OCI-LY7 (cell line): ENCODE measurements around the gene TNFRSF8. TPM values are rescaled to one million over a fixed set of nuclear protein-coding genes. Genes with fewer than 3 reads are reported as not detected.

ENCODE experiments used
- BruUV-seq: library from RNA; stranded (reverse); fragments of 400-500 nt; replicated peaks from 2 replicates; lab custom pipeline; 2021; lab: Mats Ljungman, UMichigan
- CTCF ChIA-PET: fragments of 300-600 bp; sonication (Branson Sonifier 250); formaldehyde crosslinking; loops from one replicate; lab custom pipeline; 2022; ENCODE audit warnings: antibody characterized with exemption; ENCODE audit not compliant: unreplicated experiment; lab: Charles Lee
- POLR2A ChIA-PET: fragments of 300-600 bp; sonication (Branson Sonifier 250); formaldehyde crosslinking; loops from one replicate; lab custom pipeline; 2022; ENCODE audit warnings: antibody characterized with exemption; lab: Charles Lee
- DNase-seq: peaks from one replicate; pipeline ENCODE4 v3.0.0-alpha.2; 2015; ENCODE audit warnings: low spot score
- H2AFZ ChIP-seq: fragments of 200-600 bp; sonication (generic), shearing (Covaris generic); 2 replicates; pipeline ENCODE4 v1.6.1; 2014; ENCODE audit warnings: mild to moderate bottlenecking, antibody characterized with exemption, low read length, moderate library complexity
- H3K27ac ChIP-seq: fragments of 200-600 bp; sonication (generic); 2 replicates; pipeline ENCODE4 v1.5.1; 2014; ENCODE audit warnings: mixed run types, low read depth, mild to moderate bottlenecking, moderate library complexity, low read length, inconsistent platforms; ENCODE audit not compliant: poor library complexity, severe bottlenecking
- H3K36me3 ChIP-seq: fragments of 200-600 bp; sonication (generic); 2 replicates; pipeline ENCODE4 v1.6.1; 2014; ENCODE audit warnings: mild to moderate bottlenecking, antibody characterized with exemption, low read length, moderate library complexity, mixed read lengths; ENCODE audit not compliant: insufficient read depth
- H3K4me1 ChIP-seq: fragments of 200-600 bp; sonication (generic); 2 replicates; pipeline ENCODE4 v1.5.1; 2014; ENCODE audit warnings: mild to moderate bottlenecking, low read length; ENCODE audit not compliant: insufficient read depth, poor library complexity, severe bottlenecking
- H3K4me2 ChIP-seq: fragments of 200-600 bp; sonication (generic); 2 replicates; pipeline ENCODE4 v1.6.1; 2014; ENCODE audit warnings: mild to moderate bottlenecking, low read length
- H3K4me3 ChIP-seq: fragments of 200-600 bp; sonication (generic); 2 replicates; pipeline ENCODE4 v1.5.1; 2014; ENCODE audit warnings: mild to moderate bottlenecking, low read depth, low read length; ENCODE audit not compliant: poor library complexity, severe bottlenecking
- H3K79me2 ChIP-seq: fragments of 200-600 bp; sonication (generic); 2 replicates; pipeline ENCODE4 v1.6.1; 2016; ENCODE audit warnings: low read depth, mild to moderate bottlenecking, low read length, moderate library complexity, mixed read lengths; ENCODE audit not compliant: insufficient read depth
- H3K9me2 ChIP-seq: fragments of 200-600 bp; sonication (generic); 2 replicates; pipeline ENCODE4 v1.6.1; 2016; ENCODE audit warnings: mild to moderate bottlenecking, low read length, mixed read lengths; ENCODE audit not compliant: insufficient read depth
- H3K9me3 ChIP-seq: fragments of 200-600 bp; sonication (generic); 2 replicates; pipeline ENCODE4 v1.6.1; 2014; ENCODE audit warnings: mild to moderate bottlenecking, mixed run types, low read length, mixed read lengths
- H4K20me1 ChIP-seq: fragments of 200-600 bp; sonication (generic); 2 replicates; pipeline ENCODE4 v1.6.1; 2014; ENCODE audit warnings: mild to moderate bottlenecking, antibody characterized with exemption, low read length, moderate library complexity, mixed read lengths; ENCODE audit not compliant: insufficient read depth
- CTCF ChIP-seq: fragments of 200-600 bp; sonication (generic); conservative IDR thresholded peaks from 2 replicates; pipeline ENCODE4 v1.5.1; 2014; ENCODE audit warnings: mild to moderate bottlenecking, antibody characterized with exemption, low read length, moderate library complexity, mixed read lengths
- EZH2phosphoT487 ChIP-seq: fragments of 200-600 bp; sonication (generic); IDR thresholded peaks from 2 replicates; pipeline ENCODE4 v1.6.1; 2018; ENCODE audit warnings: low read depth, borderline replicate concordance, mild to moderate bottlenecking, mixed run types, antibody characterized with exemption, low read length, moderate library complexity, mixed read lengths
- intact Hi-C: fragments of 100-400 bp; cut with micrococcal nuclease; formaldehyde crosslinking; loops from one replicate; pipeline ENCODE4 v1.10.0; 2022; ENCODE audit not compliant: unreplicated experiment
- total RNA-seq, 2 experiments: library from RNA; depleted of rRNA in 1 of 2; stranded (reverse); fragments of >200 nt in 1 of 2; shearing (Covaris generic) in 1 of 2; gene quantifications; 2 replicates each; pipeline ENCODE4 v1.2.3, GENCODE V29; 2014 to 2022

The TNFRSF8 gene
- total RNA-seq, 2 experiments from 2014 or later = 0.29 TPM; not detected in 1

GRCh38 chr1:12078575-12078937, 15.5 kb downstream of the TNFRSF8 start:
- peaks cover 20% of the 10 kb centered on the region for H3K4me1 ChIP-seq
- TF ChIP-seq EZH2phosphoT487 (no peak), CTCF (no peak)
- no peaks in the 10 kb centered on the region for H4K20me1 ChIP-seq
- H3K4me2 ChIP-seq = no peak overlapping the region
- intact Hi-C loops = no loop called here
- no peaks in the 10 kb centered on the region for H3K79me2 ChIP-seq
- no peak overlapping the region for H3K27ac ChIP-seq
- H3K9me3 ChIP-seq = peaks cover 13% of the 10 kb centered on the region; the same call in 1 of the 2 replicates
- CTCF ChIA-PET = interaction anchor here (0.6 kb wide), 1 partner anchor 752 kb away, joined by 3 read pairs; no protein-coding TSS in a partner anchor
- no peak for DNase-seq
- H3K4me3 ChIP-seq = no peak overlapping the region
- H3K9me2 ChIP-seq = no peaks in the 10 kb centered on the region
- POLR2A ChIA-PET = interaction anchor here (0.6 to 1.5 kb wide), 3 partner anchors 38 to 497 kb away, joined by 3 to 5 read pairs (median 4); no protein-coding TSS in a partner anchor
- no TSS peak for BruUV-seq
- no peak overlapping the region; the same call in 1 of the 2 replicates for H2AFZ ChIP-seq
- no peaks in the 10 kb centered on the region for H3K36me3 ChIP-seq

GRCh38 chr1:12078938-12079861, 16.1 kb downstream of the TNFRSF8 start:
- ChIA-PET CTCF (interaction anchor here (0.6 kb wide), 1 partner anchor 753 kb away, joined by 3 read pairs; no protein-coding TSS in a partner anchor), POLR2A (interaction anchor here (0.6 to 1.5 kb wide), 4 partner anchors 39 to 498 kb away, joined by 3 to 7 read pairs (median 4); partner anchors contain the start of gene MIIP)
- no peak overlapping the region for H3K4me3 ChIP-seq
- DNase-seq = peak; percentile 70
- no TSS peak for BruUV-seq
- H3K9me2 ChIP-seq = no peaks in the 10 kb centered on the region
- no peaks in the 10 kb centered on the region for H3K79me2 ChIP-seq
- no peak overlapping the region; the same call in 1 of the 2 replicates for H2AFZ ChIP-seq
- peaks cover 13% of the 10 kb centered on the region; the same call in 1 of the 2 replicates for H3K9me3 ChIP-seq
- no peak overlapping the region for H3K27ac ChIP-seq
- TF ChIP-seq EZH2phosphoT487 (no peak), CTCF (peak; percentile 82)
- intact Hi-C loops = loop anchor here (1.0 kb wide), 2 partner anchors 39 to 78 kb away; no protein-coding TSS in a partner anchor
- H4K20me1 ChIP-seq = no peaks in the 10 kb centered on the region
- no peak overlapping the region for H3K4me2 ChIP-seq
- no peaks in the 10 kb centered on the region for H3K36me3 ChIP-seq
- H3K4me1 ChIP-seq = peaks cover 20% of the 10 kb centered on the region
